PFSK-1 (cell line): ENCODE measurements around the gene GPC6.

ENCODE experiments used
- SIN3A ChIP-seq: IDR thresholded peaks from 2 replicates; pipeline ENCODE4 v1.6.1; 2012; ENCODE audit warnings: mild to moderate bottlenecking, low read length, moderate library complexity, borderline replicate concordance; ENCODE audit not compliant: insufficient read depth
- TAF1 ChIP-seq: IDR thresholded peaks from 2 replicates; pipeline ENCODE4 v1.6.1; 2012; ENCODE audit warnings: low read length, control low read depth, borderline replicate concordance; ENCODE audit not compliant: insufficient read depth

DNA sequence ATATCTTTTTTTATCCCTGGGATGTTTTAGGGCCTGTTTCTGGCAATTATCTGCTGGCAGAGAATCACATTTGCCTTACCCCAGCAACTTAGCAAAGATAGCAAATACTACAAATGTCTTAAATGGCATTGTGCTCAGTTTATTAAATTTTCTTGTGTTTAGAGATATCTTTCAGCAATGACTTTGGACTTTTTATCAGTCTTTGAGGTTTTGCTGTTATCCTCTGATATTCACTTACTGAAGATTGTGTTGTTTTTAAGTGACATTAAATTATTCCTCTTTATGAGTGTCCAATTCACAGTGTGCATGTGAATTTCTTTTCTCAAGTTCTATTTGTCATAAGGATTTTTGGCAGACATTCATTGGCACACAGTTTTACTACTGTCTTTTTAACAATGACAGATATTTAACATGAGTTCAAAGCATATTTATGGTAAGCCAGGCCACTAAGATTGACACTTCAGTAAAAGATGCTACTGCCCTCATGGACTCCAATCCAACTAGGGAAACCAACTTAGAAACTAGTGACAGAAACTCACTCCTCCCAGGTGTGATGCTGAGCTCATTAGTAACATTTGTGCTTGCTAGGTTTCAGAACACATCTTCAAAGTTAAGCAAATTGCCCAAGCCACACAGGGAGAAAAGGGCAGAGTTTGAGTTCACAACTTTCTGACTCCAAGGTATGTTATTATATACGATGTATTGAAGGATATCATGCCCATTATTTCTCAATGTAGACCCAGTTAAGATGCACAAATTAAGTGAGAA lies 481.9 kb downstream of the GPC6 start:
- no peak for TF ChIP-seq TAF1
- TF ChIP-seq SIN3A = no peak
